Astrocyte (in vitro differentiated cells and primary cell): ENCODE measurements around the gene SLFN12L. TPM values are rescaled to one million over a fixed set of nuclear protein-coding genes. Genes with fewer than 3 reads are reported as not detected.
"Not testable (repeated sequence)": the region's sequence is repeated elsewhere in the genome, so short reads cannot be mapped to it uniquely, and the experiment has no call there.

Experiments
- DNase-seq: peaks from one replicate; pipeline ENCODE4 v3.0.0-alpha.2; 2010; ENCODE audit warnings: low read depth
- FAIRE-seq: peaks from 2 replicates; lab custom pipeline; 2011; peaks lifted over from hg19 to GRCh38; lab: Jason Lieb, UNC
- H2AFZ ChIP-seq: 2 replicates; pipeline ENCODE4 v1.6.0; 2012; ENCODE audit warnings: low read depth, low read length, inconsistent platforms
- H3K27ac ChIP-seq: 2 replicates; pipeline ENCODE4 v1.5.1; 2011; ENCODE audit warnings: low read depth, low read length, inconsistent platforms
- H3K27me3 ChIP-seq: 2 replicates; pipeline ENCODE4 v1.6.0; 2011; ENCODE audit warnings: low read length, inconsistent platforms; ENCODE audit not compliant: insufficient read depth
- H3K36me3 ChIP-seq: 2 replicates; pipeline ENCODE4 v1.5.1; 2011; ENCODE audit warnings: low read length, inconsistent platforms; ENCODE audit not compliant: insufficient read depth
- H3K4me1 ChIP-seq: 2 replicates; pipeline ENCODE4 v1.5.1; 2011; ENCODE audit warnings: low read length, inconsistent platforms; ENCODE audit not compliant: insufficient read depth
- H3K4me2 ChIP-seq: 2 replicates; pipeline ENCODE4 v1.6.0; 2012; ENCODE audit warnings: low read length, inconsistent platforms
- H3K4me3 ChIP-seq: 2 replicates; pipeline ENCODE4 v1.5.1; 2011; ENCODE audit warnings: low read depth, mild to moderate bottlenecking, low read length, inconsistent platforms; ENCODE audit not compliant: insufficient read depth
- H3K79me2 ChIP-seq: 2 replicates; pipeline ENCODE4 v1.6.0; 2012; ENCODE audit warnings: mild to moderate bottlenecking, low read length, inconsistent platforms; ENCODE audit not compliant: insufficient read depth
- H3K9ac ChIP-seq: 2 replicates; pipeline ENCODE4 v1.6.0; 2012; ENCODE audit warnings: mild to moderate bottlenecking, low read length, inconsistent platforms
- H3K9me3 ChIP-seq: 2 replicates; pipeline ENCODE4 v1.5.1; 2012; ENCODE audit warnings: low read depth, mild to moderate bottlenecking, low read length, inconsistent platforms; ENCODE audit not compliant: insufficient read depth
- H4K20me1 ChIP-seq: 2 replicates; pipeline ENCODE4 v1.6.0; 2012; ENCODE audit warnings: low read length, inconsistent platforms; ENCODE audit not compliant: insufficient read depth
- H3K27ac Mint-ChIP-seq: one replicate; pipeline ENCODE4 v1.8.0; 2021; ENCODE audit warnings: mild to moderate bottlenecking, mixed read lengths; ENCODE audit not compliant: unreplicated experiment
- H3K27me3 Mint-ChIP-seq: one replicate; pipeline ENCODE4 v1.8.0; 2021; ENCODE audit warnings: low read depth, mixed read lengths; ENCODE audit not compliant: unreplicated experiment
- H3K36me3 Mint-ChIP-seq: one replicate; pipeline ENCODE4 v1.8.0; 2021; ENCODE audit warnings: low read depth, mixed read lengths; ENCODE audit not compliant: unreplicated experiment
- H3K4me1 Mint-ChIP-seq: one replicate; pipeline ENCODE4 v1.8.0; 2021; ENCODE audit warnings: low read depth, mixed read lengths; ENCODE audit not compliant: unreplicated experiment
- H3K4me3 Mint-ChIP-seq: one replicate; pipeline ENCODE4 v1.8.0; 2021; ENCODE audit warnings: mild to moderate bottlenecking, moderate library complexity, mixed read lengths; ENCODE audit not compliant: unreplicated experiment
- H3K9me3 Mint-ChIP-seq: one replicate; pipeline ENCODE4 v1.8.0; 2021; ENCODE audit warnings: mild to moderate bottlenecking, mixed read lengths; ENCODE audit not compliant: unreplicated experiment
- CTCF ChIP-seq: IDR thresholded peaks from 2 replicates; pipeline ENCODE4 v1.5.1; 2011; ENCODE audit warnings: low read depth, mild to moderate bottlenecking, inconsistent platforms, low read length, moderate library complexity; ENCODE audit not compliant: insufficient read depth
- EZH2 ChIP-seq: IDR thresholded peaks from 2 replicates; pipeline ENCODE4 v1.6.1; 2012; ENCODE audit warnings: mild to moderate bottlenecking, low read length, inconsistent platforms; ENCODE audit not compliant: insufficient read depth
- total RNA-seq: library from RNA; stranded (reverse); gene quantifications from 2 replicates; pipeline ENCODE4 v1.2.1, GENCODE V29; 2021

The SLFN12L gene
- total RNA-seq, 1 donor from 2014 or later: 0.14 TPM

- H3K79me2 ChIP-seq: peaks cover 38% of the 10 kb centered on the region
- H3K36me3 ChIP-seq: no peaks in the 10 kb centered on the region
- H3K27me3 ChIP-seq: peaks cover 5% of the 10 kb centered on the region
- Mint-ChIP-seq H3K4me1 (peaks cover 9% of the 10 kb centered on the region), H3K27me3 (peaks cover 23% of the 10 kb centered on the region), H3K4me3 (peak overlapping the region; percentile 96), H3K36me3 (no peaks in the 10 kb centered on the region), H3K27ac (no peak overlapping the region), H3K9me3 (no peaks in the 10 kb centered on the region)
- H3K4me3 ChIP-seq: peak overlapping the region; percentile 97
- H2AFZ ChIP-seq: no peak overlapping the region
- FAIRE-seq: no peak
- peaks cover 10% of the 10 kb centered on the region for H3K4me1 ChIP-seq
- no peaks in the 10 kb centered on the region for H3K9me3 ChIP-seq
- H3K9ac ChIP-seq: no peak overlapping the region
- peaks cover 5% of the 10 kb centered on the region for H4K20me1 ChIP-seq
- no peak overlapping the region for H3K27ac ChIP-seq
- DNase-seq: no peak
- H3K4me2 ChIP-seq: peak overlapping the region; percentile 98
- TF ChIP-seq CTCF (no peak), EZH2 (no peak)
Observed at GRCh38 chr17:35566968-35567367, 29.5 kb upstream of the SLFN12L start.

GRCh38 chr17:35563181-35563580 lies 25.7 kb upstream of the SLFN12L start:
- not testable (repeated sequence) for H3K4me3 ChIP-seq, H4K20me1 ChIP-seq, H3K36me3 Mint-ChIP-seq, H2AFZ ChIP-seq, H3K9ac ChIP-seq, H3K79me2 ChIP-seq, FAIRE-seq, H3K27ac ChIP-seq, H3K36me3 ChIP-seq, H3K27ac Mint-ChIP-seq, H3K4me2 ChIP-seq, H3K4me1 Mint-ChIP-seq, H3K4me1 ChIP-seq, DNase-seq, H3K9me3 ChIP-seq, H3K4me3 Mint-ChIP-seq, H3K9me3 Mint-ChIP-seq
- peaks cover 31% of the 10 kb centered on the region for H3K27me3 Mint-ChIP-seq
- H3K27me3 ChIP-seq: peaks cover 14% of the 10 kb centered on the region

- Mint-ChIP-seq H3K27ac (peak within 1 kb of the TSS; percentile 0), H3K27me3 (peaks cover 38% of the 10 kb centered on the region), H3K4me3 (no peak within 1 kb of the TSS), H3K4me1 (peaks cover 3% of the 10 kb centered on the region), H3K9me3 (no peaks in the 10 kb centered on the region), H3K36me3 (no peaks in the 10 kb centered on the region)
- H3K79me2 ChIP-seq: no peaks in the 10 kb centered on the region
- H3K9me3 ChIP-seq: no peaks in the 10 kb centered on the region
- H3K4me2 ChIP-seq: no peak within 1 kb of the TSS
- H3K27me3 ChIP-seq: peaks cover 14% of the 10 kb centered on the region
- no peak within 1 kb of the TSS for H3K4me3 ChIP-seq
- DNase-seq (no peak), FAIRE-seq (no peak)
- H2AFZ ChIP-seq: no peak within 1 kb of the TSS
- no peaks in the 10 kb centered on the region for H3K36me3 ChIP-seq
- H3K9ac ChIP-seq: no peak within 1 kb of the TSS
- no peaks in the 10 kb centered on the region for H4K20me1 ChIP-seq
- no peaks in the 10 kb centered on the region for H3K4me1 ChIP-seq
- H3K27ac ChIP-seq: no peak within 1 kb of the TSS
- TF ChIP-seq CTCF: no peak
- TF ChIP-seq EZH2: no peak
Observed at GRCh38 chr17:35560703-35561102, 23.2 kb upstream of the SLFN12L start, which contains the start of gene SLFN14. Gene SLFN14, minus strand, starts transcription at chr17:35560819. Its CDS starts 2,757 bp downstream, at chr17:35558062.
